NT2/D1 (cell line): ENCODE results near the gene MATN3.

ENCODE experiments used
- YY1 ChIP-seq: IDR thresholded peaks from 2 replicates; pipeline ENCODE4 v1.6.1; 2011; ENCODE audit not compliant: insufficient read length, insufficient read depth
- ZNF274 ChIP-seq: IDR thresholded peaks from 2 replicates; pipeline ENCODE4 v1.6.1; 2011; ENCODE audit warnings: mild to moderate bottlenecking, low read depth, low read length

DNA sequence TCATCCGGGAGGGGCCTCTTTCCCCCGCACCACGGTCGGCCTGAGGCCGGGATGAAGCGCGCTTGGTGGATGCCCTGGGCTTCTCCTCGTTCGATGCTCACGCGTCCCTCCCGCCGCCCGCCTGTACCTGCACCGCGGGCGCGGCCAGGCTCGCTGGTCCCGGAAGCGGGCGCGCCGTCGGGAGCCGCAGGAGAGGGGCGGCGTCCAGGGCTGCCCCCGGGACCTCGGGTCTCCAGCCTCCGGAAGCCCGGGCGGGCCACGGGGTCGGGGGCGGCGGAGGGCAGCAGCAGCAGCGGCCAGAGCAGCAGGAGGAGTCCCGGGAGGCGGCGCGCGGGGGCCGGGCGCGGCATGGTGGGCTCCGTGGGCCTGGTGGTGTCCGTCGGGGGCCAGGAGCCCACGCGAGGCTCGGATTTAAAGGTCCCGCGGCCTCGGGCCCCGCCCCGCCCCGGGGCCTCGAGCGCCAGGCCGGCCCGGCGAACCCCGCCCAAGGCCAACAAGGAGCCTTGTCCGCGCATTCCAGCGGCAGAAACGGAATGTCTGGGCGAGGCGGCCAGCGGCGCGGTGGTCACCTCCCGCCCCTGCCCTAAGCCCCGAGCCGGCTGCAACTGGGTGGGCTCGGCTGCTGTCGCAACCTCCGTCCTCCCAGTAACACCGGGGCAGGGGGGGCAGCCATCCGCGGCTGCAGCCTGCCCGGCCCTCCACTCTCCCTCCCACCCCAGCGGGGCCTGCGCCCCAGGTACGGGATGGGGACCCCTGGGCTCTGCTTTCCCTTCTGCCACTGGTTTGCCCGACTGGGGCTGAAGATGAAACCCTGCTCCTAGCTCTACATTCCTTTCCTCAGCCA is at the start of gene MATN3:
- TF ChIP-seq YY1: no peak
- no peak for TF ChIP-seq ZNF274
